Psoas muscle (tissue), 8 donors: Measurements from ENCODE around the gene PPFIBP2. TPM values are rescaled to one million over a fixed set of nuclear protein-coding genes. Genes with fewer than 3 reads are reported as not detected.

Experiments used
- ATAC-seq, 4 donors: fragments of 200-7000 bp; cut with Tn5 transposase; one replicate each; pipeline ENCODE4 v1.9.1; 2020; ENCODE audit warnings: moderate library complexity in 3 of 4, mild to moderate bottlenecking in 2 of 4
- DNase-seq, 2 donors: peaks; one replicate each; pipeline ENCODE4 v3.0.0-alpha.2; 2020
- H3K27ac ChIP-seq: fragments of 200-600 bp; one replicate; pipeline ENCODE4 v1.8.0; 2022
- H3K27me3 ChIP-seq, 3 donors: fragments of 200-600 bp in 1 of 3; one replicate each; pipeline versions ENCODE4 v1.6.1 to v1.8.0; 2013 to 2022; ENCODE audit warnings: low read length in 2 of 3, mild to moderate bottlenecking in 2 of 3, moderate library complexity in 1 of 3; ENCODE audit not compliant: insufficient read depth in 3 of 3
- H3K36me3 ChIP-seq, 2 donors: fragments of 200-600 bp in 1 of 2; one replicate each; pipeline versions ENCODE4 v1.6.1 to v1.8.0; 2013 to 2022; ENCODE audit warnings: low read depth in 1 of 2, mild to moderate bottlenecking in 1 of 2, moderate library complexity in 1 of 2; ENCODE audit not compliant: insufficient read depth in 1 of 2
- H3K4me1 ChIP-seq: fragments of 200-600 bp; one replicate; pipeline ENCODE4 v1.8.0; 2022
- H3K4me3 ChIP-seq: fragments of 200-600 bp; one replicate; pipeline ENCODE4 v1.8.0; 2022; ENCODE audit warnings: mild to moderate bottlenecking
- H3K9me3 ChIP-seq: fragments of 200-600 bp; one replicate; pipeline ENCODE4 v1.8.0; 2022
- WGBS, 3 donors: extraction: QIAGEN DNeasy Blood & Tissue Kit; methylation state at CpG; one replicate each; pipeline versions ENCODE4 v1.1.6 to v1.1.7; 2013; 5-methylcytosine and 5-hydroxymethylcytosine counted together
- intact Hi-C, 2 donors: fragments of 100-400 bp; cut with DNase I; formaldehyde crosslinking; loops; one replicate each; pipeline versions ENCODE4 v1.11.0 to v1.14.2; 2022
- polyA plus RNA-seq, 3 donors: library from polyadenylated mRNA; stranded (reverse); fragments of 200-250 nt; gene quantifications; one replicate each; pipeline ENCODE4 v1.2.3, GENCODE V29; 2013
- total RNA-seq, 4 donors: library from RNA; stranded (reverse); fragmentation: NEBNext Ultra II Directional in 2 of 4; extraction: Animal tissue kit (Norgen Biotek cat#: 25700) in 2 of 4; gene quantifications; one replicate each; pipeline versions ENCODE4 v1.2.1 to v1.2.4, GENCODE V29; 2021 to 2023
- TF ChIP-seq, protein P1 (sequence below): fragments of 200-600 bp; IDR thresholded peaks from one replicate; pipeline ENCODE4 v1.8.0; 2022; ENCODE audit warnings: antibody characterized with exemption
- donor health status: healthy with polysubstance abuse.
- donor health status: DM: no; HTN: no; CAD: no; lungs with moderate emphysema.
- donor health status: Bipolar disorder and iron deficiency.
- donor health status: healthy.
- donor health status: DM: yes; HTN: yes; CAD: no.
- donor health status: DM: no; HTN: no; CAD: no.
- donor health status: DM: no; HTN: no; CAD: no.
- donor health status: DM: yes; HTN: yes; CAD: no.

Gene PPFIBP2
- total and polyA plus RNA-seq, 7 donors = 7.4 to 54.8 (median 19.7) TPM

DNA sequence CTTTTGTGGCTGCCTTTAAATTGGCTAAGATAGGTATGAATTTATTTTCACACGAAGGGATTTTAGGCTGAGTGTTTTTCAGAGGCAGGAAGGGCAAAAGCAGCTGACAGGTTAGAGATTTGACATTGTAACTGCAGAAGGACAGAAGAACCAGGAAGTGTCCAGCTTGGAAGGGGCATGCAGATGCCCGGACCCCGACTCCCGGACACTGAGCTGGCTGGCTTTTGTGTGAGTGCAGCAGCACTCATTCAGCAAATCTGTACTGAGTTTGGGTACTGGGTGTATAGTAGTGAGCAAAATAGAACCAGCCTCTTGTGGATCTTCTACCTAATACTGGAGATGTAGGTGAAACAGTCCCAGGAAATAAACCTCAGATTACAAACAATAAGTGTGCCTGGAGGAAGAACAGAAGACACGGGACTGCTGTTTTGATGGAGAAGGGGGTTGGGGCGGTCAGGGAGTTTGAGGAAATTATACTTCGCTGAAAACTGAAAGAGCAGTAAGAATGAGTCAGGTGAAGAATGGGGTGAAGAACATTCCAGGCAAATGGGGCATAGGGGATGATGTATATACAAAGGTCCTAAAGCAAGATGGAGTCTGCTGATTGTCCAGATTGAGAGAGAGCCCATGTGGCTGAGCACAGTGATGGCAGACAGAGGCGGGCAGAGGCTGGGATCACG is 64.6 kb downstream of the PPFIBP2 start:
- H3K9me3 ChIP-seq = no peaks in the 10 kb centered on the region
- H3K27me3 ChIP-seq = no peaks in the 10 kb centered on the region
- no peak for ATAC-seq
- no peaks in the 10 kb centered on the region for H3K36me3 ChIP-seq
- H3K4me1 ChIP-seq = peaks cover 82% of the 10 kb centered on the region
- 35 to 39% (median 37%) methylated on average over 9 of the region's 9 CpGs for WGBS, 3 donors
- H3K27ac ChIP-seq = peak overlapping the region; percentile 90
- intact Hi-C loops = loop anchor here in 1 of 2 donors (10.0 kb wide), 1 partner anchor 406 kb away; the partner anchor contains the start of gene EIF3F
- no peak for DNase-seq
- H3K4me3 ChIP-seq = peak overlapping the region; percentile 64
- TF ChIP-seq, protein P1, sequence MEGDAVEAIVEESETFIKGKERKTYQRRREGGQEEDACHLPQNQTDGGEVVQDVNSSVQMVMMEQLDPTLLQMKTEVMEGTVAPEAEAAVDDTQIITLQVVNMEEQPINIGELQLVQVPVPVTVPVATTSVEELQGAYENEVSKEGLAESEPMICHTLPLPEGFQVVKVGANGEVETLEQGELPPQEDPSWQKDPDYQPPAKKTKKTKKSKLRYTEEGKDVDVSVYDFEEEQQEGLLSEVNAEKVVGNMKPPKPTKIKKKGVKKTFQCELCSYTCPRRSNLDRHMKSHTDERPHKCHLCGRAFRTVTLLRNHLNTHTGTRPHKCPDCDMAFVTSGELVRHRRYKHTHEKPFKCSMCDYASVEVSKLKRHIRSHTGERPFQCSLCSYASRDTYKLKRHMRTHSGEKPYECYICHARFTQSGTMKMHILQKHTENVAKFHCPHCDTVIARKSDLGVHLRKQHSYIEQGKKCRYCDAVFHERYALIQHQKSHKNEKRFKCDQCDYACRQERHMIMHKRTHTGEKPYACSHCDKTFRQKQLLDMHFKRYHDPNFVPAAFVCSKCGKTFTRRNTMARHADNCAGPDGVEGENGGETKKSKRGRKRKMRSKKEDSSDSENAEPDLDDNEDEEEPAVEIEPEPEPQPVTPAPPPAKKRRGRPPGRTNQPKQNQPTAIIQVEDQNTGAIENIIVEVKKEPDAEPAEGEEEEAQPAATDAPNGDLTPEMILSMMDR = no peak

DNA sequence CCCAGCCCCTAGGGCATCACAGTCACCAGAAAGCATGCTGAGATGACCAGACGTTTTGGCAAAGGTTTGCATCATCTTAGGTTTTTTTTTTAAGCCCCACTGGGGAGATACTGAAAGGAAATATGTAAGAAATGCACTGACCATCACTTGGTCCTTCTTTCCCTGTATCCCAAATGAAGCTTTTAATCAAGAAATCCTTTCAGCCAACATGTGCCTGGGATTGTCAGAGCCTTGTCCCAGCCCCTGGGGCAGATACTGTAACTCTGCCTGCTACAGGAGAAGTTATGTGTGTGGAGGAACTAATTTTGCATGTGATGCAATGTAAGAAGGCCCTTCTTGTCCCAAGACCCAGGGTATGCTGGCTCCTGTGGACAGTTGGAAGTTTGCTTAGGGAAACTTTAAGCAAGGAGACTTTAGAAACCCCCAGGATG is 65.6 kb downstream of the PPFIBP2 start:
- H3K36me3 ChIP-seq = no peaks in the 10 kb centered on the region
- peaks cover 83% of the 10 kb centered on the region for H3K4me1 ChIP-seq
- TF ChIP-seq, protein P1 = no peak
- peak overlapping the region; percentile 90 for H3K27ac ChIP-seq
- no peaks in the 10 kb centered on the region for H3K27me3 ChIP-seq
- peak overlapping the region; percentile 64 for H3K4me3 ChIP-seq
- DNase-seq (no peak), ATAC-seq (peak in 2 of 4 donors; percentile 21 to 40)
- intact Hi-C loops = loop anchor here in 1 of 2 donors (10.0 kb wide), 1 partner anchor 405 kb away; the partner anchor contains the start of gene EIF3F
- no peaks in the 10 kb centered on the region for H3K9me3 ChIP-seq
- WGBS, 3 donors = 14 to 31% (median 22%) methylated on average over 1 of the region's 1 CpG

DNA sequence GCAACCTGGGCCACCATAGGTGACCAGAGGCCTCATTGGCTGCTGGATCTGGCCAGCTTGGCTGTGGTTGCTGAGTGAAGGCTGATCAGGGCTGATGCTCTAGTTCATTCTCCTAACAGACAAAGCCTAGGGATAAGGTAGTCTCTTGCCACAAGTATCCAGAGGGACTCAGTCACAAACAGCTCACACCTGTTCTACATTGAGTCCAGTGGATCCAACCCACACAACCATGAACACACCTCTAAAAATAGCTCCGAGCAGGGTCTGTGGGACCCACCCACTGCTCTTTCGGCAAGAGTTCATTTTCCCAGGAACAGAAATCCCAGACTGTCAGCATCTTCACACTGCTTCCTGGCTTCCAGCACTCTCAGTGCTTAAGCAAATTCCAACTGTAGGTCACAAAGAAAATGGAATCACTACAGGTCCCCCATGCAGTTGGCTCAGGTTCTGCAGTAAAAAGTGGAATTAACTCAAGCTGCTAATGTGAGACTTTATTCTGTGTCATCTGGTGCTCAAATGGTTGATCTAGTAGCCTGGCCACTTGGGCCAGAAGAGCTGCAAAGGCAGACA is 67.3 kb downstream of the PPFIBP2 start:
- intact Hi-C loops = loop anchor here in 1 of 2 donors (10.0 kb wide), 1 partner anchor 1726 kb away; the partner anchor contains the start of gene OR52E8

DNA sequence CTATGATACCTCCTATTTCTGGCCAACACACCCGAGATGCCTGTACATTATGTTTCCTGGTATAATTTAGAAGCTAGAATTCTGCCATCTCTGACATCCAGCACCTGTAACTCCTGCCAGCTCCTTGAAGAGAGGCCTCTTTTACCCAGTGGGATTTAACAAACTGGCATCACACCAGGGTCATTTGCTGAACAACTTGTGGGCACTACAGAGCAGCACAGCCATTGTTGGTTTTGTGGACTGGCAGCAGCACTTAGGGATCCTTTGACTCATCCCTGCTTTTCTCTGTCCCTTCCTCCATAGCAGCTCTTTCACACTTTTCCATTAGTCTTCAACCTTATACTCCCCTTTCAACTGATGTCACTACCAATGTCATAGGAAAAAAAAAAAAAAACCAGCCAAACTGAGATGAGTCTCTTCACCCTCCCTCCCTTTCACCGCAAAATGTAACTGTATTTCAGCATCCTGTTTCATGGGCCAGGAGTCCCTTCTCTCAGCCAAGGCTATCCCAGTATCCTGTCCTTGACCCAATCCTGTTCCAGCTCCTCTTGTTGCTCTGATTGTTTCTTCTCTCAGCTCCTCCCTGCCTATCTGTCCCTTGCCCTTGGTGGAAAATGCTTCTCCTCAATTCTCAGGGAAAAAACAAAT is 68.7 kb downstream of the PPFIBP2 start:
- WGBS, 3 donors = 36 to 54% (median 38%) methylated on average over 2 of the region's 2 CpGs
- Histone ChIP-seq H3K4me3 (no peak overlapping the region), H3K27me3 (no peaks in the 10 kb centered on the region), H3K4me1 (peaks cover 90% of the 10 kb centered on the region), H3K9me3 (no peaks in the 10 kb centered on the region), H3K36me3 (no peaks in the 10 kb centered on the region), H3K27ac (peak overlapping the region; percentile 90)
- peak in 3 of 4 donors; percentile 9 to 38 (median 19) for ATAC-seq
- intact Hi-C loops = loop anchor here in 1 of 2 donors (10.0 kb wide), 1 partner anchor 1728 kb away; the partner anchor contains the start of gene OR52E8
- TF ChIP-seq, protein P1 = no peak
- DNase-seq = no peak

More for the DNA sequence above, 67.3 kb downstream of the PPFIBP2 start:
- Histone ChIP-seq H3K4me3 (no peak overlapping the region), H3K36me3 (no peaks in the 10 kb centered on the region), H3K27me3 (no peaks in the 10 kb centered on the region), H3K4me1 (peaks cover 88% of the 10 kb centered on the region), H3K27ac (peak overlapping the region; percentile 90), H3K9me3 (no peaks in the 10 kb centered on the region)
- TF ChIP-seq, protein P1 = no peak
- ATAC-seq = no peak
- WGBS, 3 donors = 11 to 29% (median 22%) methylated on average over 2 of the region's 2 CpGs
- DNase-seq = no peak
